BLaER1 (cell line): ENCODE data around the gene CEPT1.

Source experiments
- H3K27ac ChIP-seq: shearing (Covaris generic); formaldehyde crosslinking; 2 replicates; pipeline ENCODE4 v1.8.1; 2022
- H3K27me3 ChIP-seq: shearing (Covaris generic); formaldehyde crosslinking; 2 replicates; pipeline ENCODE4 v1.8.1; 2022
- H3K36me3 ChIP-seq: shearing (Covaris generic); formaldehyde crosslinking; 2 replicates; pipeline ENCODE4 v1.8.1; 2022
- H3K4me1 ChIP-seq: shearing (Covaris generic); formaldehyde crosslinking; 2 replicates; pipeline ENCODE4 v1.8.1; 2022
- H3K4me2 ChIP-seq: shearing (Covaris generic); formaldehyde crosslinking; 2 replicates; pipeline ENCODE4 v1.8.1; 2022
- H3K4me3 ChIP-seq: shearing (Covaris generic); formaldehyde crosslinking; 2 replicates; pipeline ENCODE4 v1.8.1; 2022
- H3K9ac ChIP-seq: shearing (Covaris generic); formaldehyde crosslinking; 2 replicates; pipeline ENCODE4 v1.8.1; 2022
- H3K9me3 ChIP-seq: shearing (Covaris generic); formaldehyde crosslinking; 2 replicates; pipeline ENCODE4 v1.8.1; 2022
- H4K20me1 ChIP-seq: shearing (Covaris generic); formaldehyde crosslinking; 2 replicates; pipeline ENCODE4 v1.8.1; 2022
- Cebpa-rat ChIP-seq: shearing (Covaris generic); IDR thresholded peaks from 2 replicates; pipeline ENCODE4 v1.8.1; 2022

The CEPT1 gene

DNA sequence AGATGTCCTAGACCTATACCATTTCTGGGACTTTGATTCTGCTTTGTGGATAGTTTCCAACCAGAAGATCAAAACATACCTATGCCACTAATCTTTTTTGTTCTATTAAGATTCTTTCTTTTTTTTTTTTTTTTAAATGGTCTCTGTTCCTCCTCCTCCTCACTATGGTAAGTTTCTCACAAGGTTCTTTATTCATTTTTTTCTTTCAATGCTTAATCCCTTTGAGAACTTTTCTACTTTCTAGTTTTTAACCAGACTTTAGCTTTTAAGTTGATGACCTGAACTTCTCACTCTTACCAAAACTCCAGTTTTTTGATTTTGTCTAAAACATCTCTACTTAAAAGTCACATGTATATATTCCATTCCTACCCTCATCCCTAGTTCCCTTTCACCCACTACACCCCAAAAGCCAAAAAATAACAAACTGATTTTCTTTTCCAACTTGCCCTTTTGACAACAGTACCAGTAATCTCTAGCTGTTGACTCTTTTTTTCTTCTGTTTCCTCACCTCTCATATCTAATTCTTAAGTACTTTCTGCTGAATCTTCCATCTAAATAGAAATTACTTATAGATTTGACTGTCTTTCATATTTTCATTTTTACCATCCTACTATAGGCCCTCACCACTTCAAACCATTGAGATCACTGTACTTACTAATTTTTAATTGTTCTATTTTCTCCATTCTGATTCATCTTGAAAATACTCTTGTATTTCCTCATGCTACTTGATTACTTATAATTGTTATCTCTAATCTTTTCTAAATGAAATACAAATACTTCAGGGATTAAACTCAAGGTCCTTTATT lies 6.1 kb downstream of the CEPT1 start:
- no peak for TF ChIP-seq Cebpa-rat
- no peaks in the 10 kb centered on the region for H3K27me3 ChIP-seq
- peaks cover 41% of the 10 kb centered on the region for H3K36me3 ChIP-seq
- no peaks in the 10 kb centered on the region for H3K9me3 ChIP-seq
- peaks cover 20% of the 10 kb centered on the region for H3K4me1 ChIP-seq
- no peak overlapping the region for H3K4me2 ChIP-seq
- H3K9ac ChIP-seq, result no peak overlapping the region
- peaks cover 95% of the 10 kb centered on the region for H4K20me1 ChIP-seq
- H3K27ac ChIP-seq, result no peak overlapping the region
- H3K4me3 ChIP-seq, result no peak overlapping the region

DNA sequence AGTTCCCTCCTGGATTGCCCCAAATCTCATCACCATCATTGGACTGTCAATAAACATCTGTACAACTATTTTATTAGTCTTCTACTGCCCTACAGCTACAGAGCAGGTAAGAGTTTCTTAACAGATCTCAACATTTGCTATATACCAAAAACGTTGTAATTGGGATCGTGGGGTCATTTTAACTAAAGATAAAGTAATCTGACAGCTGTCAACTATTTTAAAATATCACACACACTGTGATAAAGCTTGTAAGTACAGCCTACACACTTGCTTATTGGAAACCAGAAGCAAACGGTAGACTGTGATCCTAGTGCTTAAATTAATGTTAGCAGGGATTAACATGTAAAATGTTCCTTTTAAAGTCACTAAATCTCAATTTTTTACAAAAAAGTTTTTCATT lies 7.9 kb downstream of the CEPT1 start:
- Histone ChIP-seq H3K9me3 (0 out of 2 replicates have a peak, but pooled peaks cover under 1% of the 10 kb centered on the region), H3K27ac (no peak overlapping the region), H3K4me1 (peaks cover 3% of the 10 kb centered on the region; the same call in 1 of the 2 replicates), H3K27me3 (no peaks in the 10 kb centered on the region), H4K20me1 (peaks cover 95% of the 10 kb centered on the region), H3K36me3 (peaks cover 55% of the 10 kb centered on the region), H3K9ac (no peak overlapping the region), H3K4me2 (no peak overlapping the region), H3K4me3 (no peak overlapping the region)
- TF ChIP-seq Cebpa-rat, result no peak

- Histone ChIP-seq H3K9me3 (0 out of 2 replicates have a peak, but pooled peaks cover 4% of the 10 kb centered on the region), H3K4me2 (no peak overlapping the region), H3K4me3 (no peak overlapping the region), H4K20me1 (peaks cover 95% of the 10 kb centered on the region), H3K36me3 (peaks cover 60% of the 10 kb centered on the region), H3K27ac (no peak overlapping the region), H3K4me1 (no peaks in the 10 kb centered on the region), H3K9ac (no peak overlapping the region), H3K27me3 (no peaks in the 10 kb centered on the region)
- no peak for TF ChIP-seq Cebpa-rat
These were observed 8.4 kb downstream of the CEPT1 start for GRCh38 chr1:111148376-111148881.

GRCh38 chr1:111151838-111152237 lies 11.8 kb downstream of the CEPT1 start:
- Histone ChIP-seq H3K4me2 (no peak overlapping the region), H3K9me3 (0 out of 2 replicates have a peak, but pooled peaks cover 4% of the 10 kb centered on the region), H3K4me3 (no peak overlapping the region), H4K20me1 (peaks cover 91% of the 10 kb centered on the region), H3K27ac (no peak overlapping the region), H3K4me1 (no peaks in the 10 kb centered on the region), H3K27me3 (no peaks in the 10 kb centered on the region), H3K9ac (no peak overlapping the region), H3K36me3 (peaks cover 83% of the 10 kb centered on the region)
- TF ChIP-seq Cebpa-rat, result no peak

- TF ChIP-seq Cebpa-rat, result no peak
- Histone ChIP-seq H3K9me3 (0 out of 2 replicates have a peak, but pooled peaks cover 4% of the 10 kb centered on the region), H3K4me3 (no peak overlapping the region), H3K27me3 (no peaks in the 10 kb centered on the region), H3K9ac (no peak overlapping the region), H4K20me1 (peaks cover 82% of the 10 kb centered on the region), H3K4me1 (no peaks in the 10 kb centered on the region), H3K4me2 (no peak overlapping the region), H3K27ac (no peak overlapping the region), H3K36me3 (peaks cover 84% of the 10 kb centered on the region)
These were observed 14.3 kb downstream of the CEPT1 start for GRCh38 chr1:111154021-111154999.

- peaks cover 84% of the 10 kb centered on the region for H3K36me3 ChIP-seq
- peaks cover 53% of the 10 kb centered on the region for H4K20me1 ChIP-seq
These were observed 17.4 kb downstream of the CEPT1 start for GRCh38 chr1:111157431-111157830.

DNA sequence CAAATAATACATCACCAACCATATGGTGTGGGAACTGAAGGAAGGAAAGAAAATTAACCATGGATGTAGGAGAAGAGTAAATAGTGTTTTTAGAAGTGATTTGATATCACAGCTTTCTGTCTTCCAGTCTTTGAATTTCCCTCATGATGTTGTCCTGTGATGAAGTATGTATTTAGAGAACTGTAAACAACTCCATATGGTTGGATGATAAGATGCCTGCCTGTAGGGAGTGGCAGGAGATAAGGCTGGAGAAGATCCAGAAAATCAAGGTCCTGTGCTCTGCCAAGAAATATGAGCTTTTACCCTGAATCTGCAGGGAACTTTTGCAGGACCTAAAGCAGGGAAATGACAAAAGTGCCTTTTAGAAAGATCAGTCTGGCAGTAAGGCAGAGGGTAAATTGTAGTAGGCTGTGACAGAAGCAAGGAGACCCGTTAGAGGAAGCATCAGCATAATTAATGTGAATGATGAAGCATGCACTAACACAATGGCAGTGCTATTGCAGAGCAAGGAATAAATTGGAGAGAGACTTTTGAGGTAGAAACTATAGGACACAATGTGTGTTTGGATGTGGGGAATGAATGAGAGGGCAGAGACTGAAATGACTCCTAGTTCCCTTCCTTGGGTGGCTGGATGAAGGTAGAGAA lies 21.9 kb downstream of the CEPT1 start:
- Histone ChIP-seq H3K36me3 (peaks cover 77% of the 10 kb centered on the region), H3K4me2 (no peak overlapping the region), H3K4me1 (no peaks in the 10 kb centered on the region), H3K27me3 (no peaks in the 10 kb centered on the region), H3K9me3 (no peaks in the 10 kb centered on the region), H4K20me1 (peaks cover 19% of the 10 kb centered on the region), H3K4me3 (no peak overlapping the region), H3K27ac (no peak overlapping the region), H3K9ac (no peak overlapping the region)
- TF ChIP-seq Cebpa-rat, result no peak

More at GRCh38 chr1:111157431-111157830, 17.4 kb downstream of the CEPT1 start:
- Histone ChIP-seq H3K4me3 (no peak overlapping the region), H3K9me3 (0 out of 2 replicates have a peak, but pooled peaks cover 4% of the 10 kb centered on the region), H3K27me3 (no peaks in the 10 kb centered on the region), H3K4me1 (no peaks in the 10 kb centered on the region), H3K4me2 (no peak overlapping the region), H3K27ac (no peak overlapping the region), H3K9ac (no peak overlapping the region)
- no peak for TF ChIP-seq Cebpa-rat

DNA sequence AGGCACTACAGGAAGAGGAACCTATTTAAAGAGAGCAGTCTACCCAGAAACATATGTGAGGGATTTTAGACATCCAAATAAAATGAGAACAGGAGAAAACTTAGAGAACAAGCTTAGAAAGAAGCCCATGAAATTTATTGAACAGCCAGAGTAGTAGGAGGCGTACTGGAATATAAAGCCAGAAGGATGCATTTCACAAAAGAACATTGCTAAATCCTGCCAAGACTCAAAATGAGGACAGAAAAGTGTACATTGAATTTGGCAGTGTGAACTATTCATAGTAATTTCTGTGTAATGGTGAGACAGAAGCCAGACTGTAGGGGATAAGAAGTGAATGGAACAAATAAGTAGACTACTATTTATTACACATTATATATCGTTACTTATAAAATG lies 22.5 kb downstream of the CEPT1 start:
- H3K27me3 ChIP-seq, result no peaks in the 10 kb centered on the region
- no peak overlapping the region for H3K4me2 ChIP-seq
- no peak overlapping the region for H3K27ac ChIP-seq
- no peak overlapping the region for H3K4me3 ChIP-seq
- H4K20me1 ChIP-seq, result peaks cover 14% of the 10 kb centered on the region
- TF ChIP-seq Cebpa-rat, result no peak
- peaks cover 72% of the 10 kb centered on the region for H3K36me3 ChIP-seq
- no peaks in the 10 kb centered on the region for H3K9me3 ChIP-seq
- no peak overlapping the region for H3K9ac ChIP-seq
- no peaks in the 10 kb centered on the region for H3K4me1 ChIP-seq

DNA sequence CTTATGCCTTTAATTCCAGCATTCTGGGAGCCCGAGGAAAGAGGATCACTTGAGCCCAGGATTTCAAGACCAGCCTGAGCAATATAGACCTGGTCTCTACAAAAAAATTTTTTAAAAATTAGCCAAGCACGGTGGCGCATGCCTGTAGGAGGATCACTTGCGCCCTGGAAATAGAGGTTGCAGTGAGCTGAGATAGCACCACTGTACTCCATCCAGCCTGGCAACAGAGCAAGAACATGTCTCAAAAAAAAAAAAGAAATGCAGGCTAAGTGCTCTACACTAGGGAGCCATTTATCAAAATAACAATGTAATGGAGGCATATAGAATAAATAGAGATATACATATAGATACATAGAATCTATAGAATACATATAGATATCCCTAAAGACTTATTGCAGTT lies 23.3 kb downstream of the CEPT1 start:
- no peaks in the 10 kb centered on the region for H3K27me3 ChIP-seq
- H3K4me1 ChIP-seq, result no peaks in the 10 kb centered on the region
- H3K4me3 ChIP-seq, result no peak overlapping the region
- H3K27ac ChIP-seq, result no peak overlapping the region
- no peak overlapping the region for H3K9ac ChIP-seq
- H4K20me1 ChIP-seq, result peaks cover 6% of the 10 kb centered on the region; the same call in 1 of the 2 replicates
- no peak for TF ChIP-seq Cebpa-rat
- H3K36me3 ChIP-seq, result peaks cover 72% of the 10 kb centered on the region
- no peak overlapping the region for H3K4me2 ChIP-seq
- no peaks in the 10 kb centered on the region for H3K9me3 ChIP-seq
